T47D (cell line): ENCODE measurements around the gene ANGPTL7.
"Not testable (repeated sequence)": the region's sequence is repeated elsewhere in the genome, so short reads cannot be mapped to it uniquely, and the experiment has no call there.

ENCODE experiments used
- DNase-seq, 2 experiments: peaks; one replicate each; pipeline versions ENCODE4 v3.0.0 to v3.0.0-alpha.2; 2011 to 2012; ENCODE audit warnings: low read depth in 1 of 2, low spot score in 1 of 2
- JUND ChIP-seq: IDR thresholded peaks from 2 replicates; pipeline ENCODE4 v1.6.1; 2012; ENCODE audit warnings: low read depth
- in situ Hi-C: cut with HindIII; loops from 2 replicates; pipeline ENCODE4 v1.10.0; 2016; ENCODE audit warnings: low sequenced_read_pairs, low pct_unique_long_range_greater_than_20kb

Gene ANGPTL7

DNA sequence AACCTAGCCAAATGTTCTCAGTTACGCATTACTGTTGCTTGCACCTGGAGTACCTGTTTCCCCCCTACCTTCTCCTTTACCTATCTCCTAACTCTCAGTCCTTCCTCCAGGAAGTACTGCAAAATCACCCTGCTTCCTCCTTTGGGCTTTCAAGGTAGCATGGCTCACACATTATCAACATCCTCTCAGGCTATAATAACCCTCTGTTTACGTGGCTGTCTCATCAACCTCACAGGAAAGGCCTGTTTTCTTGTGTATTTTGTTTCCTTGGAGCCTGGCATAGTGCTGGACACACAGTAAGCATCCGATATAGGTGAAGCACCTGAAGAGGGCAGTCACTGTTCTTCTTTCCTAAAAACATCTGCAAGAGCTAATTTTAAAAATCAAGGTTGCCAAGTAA is 32.7 kb upstream of the ANGPTL7 start:
- in situ Hi-C loops, result no loop called here
- no peak for DNase-seq
- no peak for TF ChIP-seq JUND

DNA sequence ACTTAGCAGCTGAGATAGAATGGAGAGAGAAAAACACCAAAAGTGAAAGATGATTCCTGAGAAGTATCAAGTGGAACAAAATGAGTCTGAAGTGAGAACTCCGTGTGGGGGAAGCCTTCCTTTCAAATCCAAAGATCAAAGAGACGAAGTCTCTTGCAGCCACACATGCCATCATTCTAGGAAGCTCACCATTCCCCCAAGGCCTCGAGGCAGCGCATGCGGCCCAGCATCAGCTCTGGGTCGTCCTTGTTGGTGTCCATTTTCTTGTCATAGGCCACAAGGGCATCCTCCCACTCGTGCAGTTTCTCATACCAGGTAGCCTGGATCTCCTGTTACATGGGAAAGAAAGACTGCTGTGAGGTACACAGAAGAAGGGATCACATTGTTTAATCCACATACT is 32.2 kb upstream of the ANGPTL7 start:
- no peak for DNase-seq
- TF ChIP-seq JUND, result no peak
- in situ Hi-C loops, result no loop called here

DNA sequence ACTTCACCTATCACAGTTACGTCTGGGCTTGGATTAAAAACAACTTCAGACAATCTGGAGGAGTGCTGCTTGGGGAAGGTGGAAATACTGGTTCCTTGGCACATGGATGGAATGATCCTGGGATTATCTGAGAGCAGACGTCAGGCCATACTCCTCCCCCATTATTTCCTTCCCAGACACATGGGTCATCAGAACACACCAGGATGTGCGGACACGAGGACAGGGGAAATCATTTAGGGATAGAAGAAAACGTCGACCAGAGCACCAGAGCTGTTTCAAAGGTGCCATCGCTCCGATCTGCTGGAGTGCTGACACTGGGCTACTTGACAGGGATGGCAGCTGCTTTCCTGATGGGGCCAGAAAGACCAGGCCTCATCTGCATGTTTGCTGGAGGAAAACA is 31.8 kb upstream of the ANGPTL7 start:
- no peak for TF ChIP-seq JUND
- in situ Hi-C loops, result no loop called here
- no peak for DNase-seq

DNA sequence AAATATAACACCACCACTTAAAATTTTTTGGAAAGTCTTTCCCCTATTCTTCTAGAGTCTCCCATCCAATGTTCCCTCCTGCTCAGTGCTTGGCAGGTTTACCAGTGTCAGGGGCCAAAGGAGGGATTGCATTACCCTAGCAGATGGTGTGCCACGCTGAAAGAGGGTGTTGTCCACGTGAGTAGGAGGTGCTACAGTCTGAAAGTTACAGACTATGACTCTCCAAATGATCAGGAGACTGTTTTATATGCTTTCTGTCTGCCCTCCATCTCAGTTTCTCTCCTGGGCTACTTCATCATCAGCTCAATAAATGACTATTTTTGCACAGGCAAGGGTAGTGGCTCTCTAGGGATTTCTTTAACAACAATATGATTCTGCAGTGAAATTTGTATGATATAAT is 31.3 kb upstream of the ANGPTL7 start:
- no peak for DNase-seq
- TF ChIP-seq JUND, result no peak
- in situ Hi-C loops, result no loop called here

DNA sequence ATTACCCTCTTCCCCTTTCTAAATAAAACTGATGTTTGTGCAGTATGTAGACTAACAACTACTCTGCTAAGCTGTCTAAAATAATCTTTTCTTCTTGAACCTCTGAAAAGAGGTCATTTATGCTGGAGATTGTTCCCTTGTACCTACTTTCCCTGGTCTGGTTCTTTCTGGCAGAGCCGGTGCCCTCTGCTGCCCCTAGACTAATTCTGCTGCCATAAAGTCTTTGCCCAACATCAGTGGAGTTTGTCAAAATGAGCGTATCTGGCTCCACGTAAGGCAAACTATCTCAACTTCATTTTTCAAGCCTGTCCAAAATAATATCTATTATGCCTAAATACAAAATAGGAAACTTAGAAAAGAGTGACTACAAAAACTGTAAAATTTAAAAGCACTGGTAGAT is 30.9 kb upstream of the ANGPTL7 start:
- no peak for DNase-seq
- in situ Hi-C loops, result no loop called here
- TF ChIP-seq JUND, result no peak

DNA sequence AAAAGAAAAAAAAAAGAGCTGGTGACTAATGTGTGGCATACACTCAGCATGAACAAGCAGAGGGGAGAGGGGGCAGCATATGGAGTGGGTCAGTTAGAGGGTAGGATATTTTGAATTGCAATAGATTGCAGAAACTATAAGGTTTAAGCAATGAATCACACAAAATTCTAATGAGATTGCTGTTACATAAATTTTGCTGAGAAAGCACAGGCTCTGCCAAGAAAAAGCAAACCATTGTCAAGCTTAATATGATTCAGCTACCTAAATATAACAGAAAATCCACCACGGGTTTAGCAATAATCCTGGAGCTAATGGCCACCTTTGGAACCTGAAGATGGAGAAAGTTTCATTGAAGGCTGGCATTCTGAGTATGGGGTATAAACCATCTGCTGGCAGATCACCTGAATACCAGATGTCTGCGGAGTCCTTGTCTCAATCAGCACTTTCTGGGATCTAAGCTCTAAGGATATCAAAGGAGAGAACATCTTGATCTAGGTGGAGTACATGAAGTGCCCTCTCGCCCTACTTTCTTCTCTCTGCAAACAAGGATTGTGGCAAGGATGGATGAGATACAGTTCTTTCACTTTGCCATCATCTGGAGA is 30.3 kb upstream of the ANGPTL7 start:
- in situ Hi-C loops, result no loop called here
- no peak for DNase-seq
- no peak for TF ChIP-seq JUND

DNA sequence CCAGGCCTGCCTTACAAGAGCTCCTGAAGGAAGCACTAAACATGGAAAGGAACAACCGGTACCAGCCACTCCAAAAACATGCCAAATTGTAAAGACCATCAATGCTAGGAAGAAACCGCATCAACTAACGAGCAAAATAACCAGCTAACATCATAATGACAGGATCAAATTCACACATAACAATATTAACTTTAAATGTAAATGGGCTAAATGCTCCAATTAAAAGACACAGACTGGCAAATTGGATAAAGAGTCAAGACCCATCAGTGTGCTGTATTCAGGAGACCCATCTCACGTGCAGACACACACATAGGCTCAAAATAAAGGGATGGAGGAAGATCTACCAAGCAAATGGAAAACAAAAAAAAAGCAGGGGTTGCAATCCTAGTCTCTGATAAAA is 26.4 kb upstream of the ANGPTL7 start:
- in situ Hi-C loops, DNase-seq: not testable (repeated sequence)

DNA sequence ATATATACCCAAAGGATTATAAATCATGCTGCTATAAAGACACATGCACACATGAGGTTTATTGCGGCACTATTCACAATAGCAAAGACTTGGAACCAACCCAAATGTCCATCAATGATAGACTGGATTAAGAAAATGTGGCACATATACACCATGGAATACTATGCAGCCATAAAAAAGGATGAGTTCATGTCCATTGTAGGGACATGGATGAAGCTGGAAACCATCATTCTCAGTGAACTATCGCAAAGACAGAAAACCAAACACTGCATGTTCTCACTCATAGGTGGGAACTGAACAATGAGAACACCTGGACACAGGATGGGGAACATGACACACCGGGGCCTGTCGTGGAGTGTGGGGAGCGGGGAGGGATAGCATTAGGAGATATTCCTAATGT is 22.4 kb upstream of the ANGPTL7 start:
- DNase-seq, in situ Hi-C loops: not testable (repeated sequence)

DNA sequence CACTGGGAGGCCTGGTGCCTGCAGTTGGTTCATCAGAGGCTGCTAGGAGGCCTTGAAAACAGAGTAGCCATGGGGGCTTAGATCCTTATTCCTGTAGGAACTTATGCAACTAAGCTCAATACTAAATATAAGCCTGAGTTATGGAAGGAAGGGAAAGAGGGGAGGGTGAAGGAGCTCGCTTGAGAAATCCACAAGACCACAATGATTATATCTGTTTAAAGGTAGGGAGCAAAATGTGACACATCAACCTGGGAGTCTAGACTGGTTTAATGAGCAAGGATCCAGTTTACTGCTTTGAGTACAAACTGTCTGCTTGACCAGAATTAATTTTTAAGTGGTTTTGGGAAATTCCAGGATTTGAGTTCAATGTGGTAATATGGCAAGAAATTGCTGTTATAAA is 20.4 kb upstream of the ANGPTL7 start:
- no peak for TF ChIP-seq JUND
- DNase-seq, result no peak
- in situ Hi-C loops, result no loop called here

DNA sequence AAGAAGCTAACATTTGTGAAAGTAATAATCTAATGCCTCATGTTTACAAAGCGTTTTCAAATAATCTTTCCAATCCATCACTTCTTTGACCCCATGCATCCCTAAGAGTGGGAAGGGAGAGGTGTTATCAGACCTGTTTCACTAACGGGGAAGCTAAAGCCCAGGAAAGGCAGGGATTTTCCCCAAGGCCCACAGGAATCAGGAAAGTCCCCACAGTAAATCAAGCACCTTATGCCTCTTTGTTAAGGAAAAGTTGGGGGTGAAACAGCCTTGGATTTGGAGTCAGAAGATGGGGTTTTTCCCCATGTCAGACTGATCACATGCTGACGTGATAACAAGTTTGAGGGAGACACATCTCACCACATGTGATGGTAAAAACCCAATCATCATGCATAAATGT is 20.0 kb upstream of the ANGPTL7 start:
- in situ Hi-C loops, result no loop called here

DNA sequence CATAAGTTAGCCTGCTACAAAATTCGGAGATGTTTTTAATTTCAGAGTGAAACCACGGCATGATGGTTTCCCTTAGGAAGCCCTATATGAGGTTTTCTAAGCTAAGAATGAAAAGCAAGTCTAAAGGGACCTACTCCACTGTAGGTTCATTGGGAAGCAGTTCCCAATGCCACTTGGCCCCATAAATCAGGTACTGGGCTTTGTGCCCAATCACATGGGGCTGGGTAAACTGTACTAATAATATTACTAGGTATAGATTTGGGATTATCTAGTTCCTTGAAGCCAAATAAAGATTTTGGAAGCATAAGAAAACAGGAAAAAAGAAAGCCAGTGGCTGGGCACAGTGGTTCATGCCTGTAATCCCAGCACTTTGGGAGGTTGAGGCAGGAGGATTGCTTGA is 19.1 kb upstream of the ANGPTL7 start:
- no peak for DNase-seq
- in situ Hi-C loops, result no loop called here
- TF ChIP-seq JUND, result no peak

More for the DNA sequence above, 20.0 kb upstream of the ANGPTL7 start:
- no peak for TF ChIP-seq JUND
- no peak for DNase-seq

DNA sequence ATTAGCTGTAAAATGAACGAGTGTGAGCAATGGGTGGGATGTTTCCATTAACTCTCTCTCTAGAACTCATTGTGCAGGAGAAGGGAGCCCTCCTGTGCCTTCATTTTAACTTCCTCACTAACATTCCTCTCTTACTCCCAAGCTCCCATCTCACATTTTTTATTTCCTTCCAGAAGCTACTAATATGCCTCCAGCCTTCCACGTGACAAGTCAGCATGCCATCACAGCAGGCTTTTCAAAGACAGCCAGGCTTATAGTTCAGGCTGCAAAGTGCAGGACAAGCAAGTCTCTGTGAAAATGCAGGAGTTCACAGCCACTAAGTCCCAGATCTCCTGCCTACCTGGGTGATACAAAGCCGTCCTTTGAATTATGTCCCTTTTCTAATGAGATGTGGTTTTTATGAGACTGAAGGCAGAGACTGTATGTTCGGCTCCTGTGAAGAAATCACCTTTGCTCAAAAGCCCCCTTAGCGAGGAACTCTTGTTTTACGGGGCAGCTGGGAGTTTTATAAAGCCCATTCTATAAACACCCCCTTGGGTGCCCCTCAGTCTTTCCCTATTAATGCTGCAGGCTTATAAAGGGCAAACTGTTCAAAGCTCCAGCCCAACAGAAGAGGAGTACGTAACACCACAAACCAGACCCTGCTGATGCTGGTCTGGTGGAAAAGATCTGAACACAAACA is 14.8 kb upstream of the ANGPTL7 start:
- in situ Hi-C loops, result no loop called here
- DNase-seq, result no peak
- no peak for TF ChIP-seq JUND

DNA sequence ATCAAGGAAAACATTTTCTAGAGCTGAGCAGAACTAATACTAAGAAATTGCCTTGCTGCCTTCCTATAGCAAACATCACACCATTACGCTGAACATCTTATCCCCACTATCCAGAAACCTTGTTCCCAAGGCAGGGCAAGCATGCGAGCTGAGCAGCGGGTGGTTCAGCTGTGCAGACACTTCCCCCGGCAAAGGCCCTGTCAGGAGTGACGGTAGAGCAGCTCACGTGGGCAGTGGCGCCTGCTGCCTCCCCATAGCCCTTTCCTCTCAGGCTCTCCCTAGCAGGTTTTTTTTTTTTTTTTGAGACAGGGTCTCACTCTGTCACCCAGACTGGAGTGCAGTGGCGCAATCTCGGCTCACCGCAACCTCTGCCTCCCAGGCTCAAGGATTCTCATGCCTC is 13.7 kb upstream of the ANGPTL7 start:
- DNase-seq, result no peak
- in situ Hi-C loops, result no loop called here
- TF ChIP-seq JUND, result no peak
